Measurements from ENCODE around the gene PRRC2B.
"Not testable (repeated sequence)": the region's sequence is repeated elsewhere in the genome, so short reads cannot be mapped to it uniquely, and the experiment has no call there.

Gene PRRC2B

DNA sequence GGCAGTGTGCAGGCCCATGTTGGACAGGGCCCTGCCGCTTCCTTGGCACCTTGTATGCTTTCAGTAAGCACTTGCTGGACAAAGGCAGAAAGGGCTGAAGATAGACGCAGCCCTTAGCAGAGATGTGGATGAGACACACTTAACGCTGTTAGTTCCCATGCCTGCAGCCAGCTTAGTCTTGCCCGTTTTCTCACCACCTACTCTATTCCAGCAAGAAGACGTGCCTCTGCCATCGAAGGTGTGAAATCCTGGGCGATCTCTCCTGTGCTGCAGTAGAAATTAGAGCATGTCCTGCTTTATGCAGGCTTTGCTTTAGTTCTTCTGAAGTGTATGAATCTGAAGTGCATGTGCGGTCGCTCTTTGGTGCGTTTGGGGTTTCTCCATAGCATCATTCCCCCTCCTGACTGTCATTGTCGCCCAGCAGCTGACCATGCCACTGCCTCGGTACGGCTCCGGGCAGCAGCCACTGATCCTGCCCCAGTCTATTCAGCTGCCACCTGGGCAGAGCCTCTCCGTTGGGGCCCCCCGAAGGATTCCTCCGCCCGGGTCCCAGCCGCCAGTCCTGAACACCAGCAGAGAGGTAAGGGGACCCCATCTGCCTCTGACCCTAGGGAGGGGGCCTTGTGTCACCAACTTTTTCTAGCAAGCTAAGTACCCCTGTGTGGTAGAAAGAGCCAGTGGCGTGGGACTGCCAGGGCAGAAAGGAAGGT is 97.3 kb downstream of the PRRC2B start:
- DNase-seq: no peak

DNA sequence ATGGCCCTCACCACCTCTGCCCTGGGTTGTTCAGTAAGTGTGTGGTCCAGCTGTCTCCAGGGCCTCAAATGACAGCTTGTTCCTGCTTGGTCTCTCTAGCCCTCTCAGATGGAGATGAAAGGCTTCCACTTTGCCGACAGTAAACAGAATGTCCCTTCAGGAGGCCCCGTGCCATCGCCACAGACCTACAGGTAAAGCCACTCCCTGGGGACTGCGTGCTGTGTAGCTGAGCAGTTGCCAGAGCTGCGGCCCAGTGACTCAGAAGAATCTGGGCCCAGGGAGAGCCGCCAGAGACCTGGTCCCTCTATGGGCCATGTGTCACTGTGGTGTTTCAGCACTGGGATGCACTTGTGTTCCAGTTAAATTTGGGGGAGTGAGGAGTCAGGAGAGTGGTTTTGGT is 98.2 kb downstream of the PRRC2B start:
- no peak for DNase-seq

DNA sequence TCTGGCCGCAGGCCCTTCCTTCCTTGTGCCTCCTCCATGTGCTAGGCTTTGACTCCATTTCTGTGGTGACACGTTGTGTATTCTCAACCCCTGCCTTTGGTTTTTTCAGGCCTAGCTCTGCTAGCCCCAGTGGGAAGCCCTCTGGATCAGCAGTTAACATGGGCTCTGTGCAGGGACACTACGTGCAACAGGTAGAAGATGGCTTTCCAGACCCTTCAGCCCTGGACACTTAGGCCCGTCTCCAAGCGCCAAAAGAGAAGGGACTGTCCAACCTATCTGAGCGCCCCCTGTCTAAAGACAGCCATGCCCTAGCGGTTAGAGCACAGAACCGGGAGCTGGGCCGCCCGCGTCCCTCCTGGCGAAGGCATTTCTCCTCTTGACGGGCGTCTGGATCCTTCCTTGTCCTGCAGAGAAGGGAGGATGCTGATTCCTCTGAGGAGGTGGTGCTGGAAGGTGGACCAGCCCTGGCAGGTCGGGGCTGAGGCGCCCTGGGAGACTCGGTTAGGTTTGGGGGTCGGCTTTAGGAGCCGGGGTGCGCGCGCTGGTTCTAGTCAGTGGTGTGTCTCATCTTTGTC is 100.5 kb downstream of the PRRC2B start:
- no peak for DNase-seq

DNA sequence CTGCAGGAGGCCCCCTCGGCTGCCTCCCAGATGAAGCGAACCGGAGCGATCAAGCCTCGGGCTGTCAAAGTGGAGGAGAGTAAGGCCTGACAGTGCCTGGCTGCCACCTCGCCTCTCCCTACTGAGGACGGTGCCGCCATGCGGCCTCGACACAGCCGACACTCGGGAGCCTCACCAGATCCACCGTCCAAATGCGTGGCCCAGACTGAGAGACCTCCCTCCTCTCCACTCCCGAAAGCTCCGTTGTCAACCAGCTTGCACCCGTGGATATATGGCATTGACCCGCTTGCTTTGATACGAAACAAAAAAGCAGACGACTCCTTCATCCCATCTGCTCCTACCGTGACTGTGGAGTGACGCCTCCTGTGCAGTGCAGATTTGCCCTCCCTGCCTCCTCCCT is 101.9 kb downstream of the PRRC2B start:
- no peak for DNase-seq

DNA sequence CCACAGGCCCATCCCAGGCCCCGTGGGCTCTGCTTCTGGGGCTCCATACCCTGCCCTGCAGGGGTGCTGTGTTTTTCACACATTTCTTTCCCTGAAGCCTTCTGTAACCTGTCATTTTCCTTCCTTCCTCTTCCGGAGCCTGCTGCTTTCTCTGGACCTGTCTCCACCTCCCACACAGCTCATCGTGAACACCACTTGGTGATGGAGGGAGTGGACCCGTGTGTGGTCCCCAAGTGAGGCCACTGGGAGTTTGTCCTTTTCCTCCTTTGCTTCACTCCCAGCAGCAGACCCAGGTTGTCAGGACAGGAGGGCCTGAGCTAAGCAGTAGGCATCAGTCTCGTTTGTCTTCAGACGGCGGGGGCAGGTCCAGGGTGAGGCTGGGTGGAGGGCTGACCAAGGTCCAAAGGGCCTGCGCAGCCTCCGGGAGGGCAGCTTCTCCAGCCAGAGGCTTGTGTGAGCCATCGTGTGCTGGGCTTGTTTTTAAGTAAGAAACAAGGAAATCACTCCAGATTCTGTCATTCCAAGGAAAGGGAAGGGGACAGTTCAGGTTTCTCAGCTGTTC is 103.0 kb downstream of the PRRC2B start:
- no peak for DNase-seq

DNA sequence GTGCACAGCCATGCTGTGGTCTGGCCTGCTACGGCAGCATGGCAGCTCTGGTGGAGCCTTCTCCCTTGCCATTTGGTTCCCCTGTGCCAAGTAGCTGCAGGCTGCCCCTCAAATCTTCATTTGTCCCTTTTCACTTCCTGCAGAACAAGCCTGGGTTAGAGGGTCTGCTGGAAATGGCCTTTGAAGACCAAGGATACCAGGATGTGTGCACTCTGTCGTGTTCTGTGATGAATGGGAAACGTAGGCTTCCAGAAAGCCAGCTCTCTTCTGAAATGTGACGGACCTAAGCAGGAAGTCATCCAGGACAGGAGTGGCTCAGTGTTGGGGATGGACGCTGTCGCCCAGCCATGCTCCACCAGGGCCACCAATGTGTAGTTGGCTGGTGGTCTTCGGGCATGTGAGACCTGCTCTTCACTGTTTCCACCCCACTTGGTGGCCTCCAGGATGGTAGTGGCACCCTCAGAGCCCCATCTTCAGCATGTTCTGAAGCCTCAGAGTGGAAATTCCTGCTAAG is 105.4 kb downstream of the PRRC2B start:
- DNase-seq: no peak

DNA sequence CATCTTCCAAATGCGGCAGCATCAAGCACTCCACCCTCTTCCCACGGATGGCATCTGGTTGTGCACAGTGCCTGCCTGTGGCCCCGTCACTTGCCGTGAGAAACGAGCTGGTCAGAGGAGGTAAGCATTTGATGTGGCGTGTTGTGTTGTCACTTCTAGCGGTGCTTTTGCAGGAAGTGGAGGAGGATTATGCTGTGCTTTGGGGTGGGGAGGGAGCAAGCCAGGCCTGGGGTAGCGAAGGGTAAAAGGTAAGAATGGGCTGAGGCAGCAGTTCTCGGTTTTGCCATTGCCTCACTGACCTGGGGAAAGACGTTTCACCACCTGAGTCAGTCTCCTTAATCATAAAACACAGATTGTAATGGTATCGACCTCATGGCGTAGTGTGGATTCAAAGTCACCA is 106.5 kb downstream of the PRRC2B start:
- DNase-seq: no peak

DNA sequence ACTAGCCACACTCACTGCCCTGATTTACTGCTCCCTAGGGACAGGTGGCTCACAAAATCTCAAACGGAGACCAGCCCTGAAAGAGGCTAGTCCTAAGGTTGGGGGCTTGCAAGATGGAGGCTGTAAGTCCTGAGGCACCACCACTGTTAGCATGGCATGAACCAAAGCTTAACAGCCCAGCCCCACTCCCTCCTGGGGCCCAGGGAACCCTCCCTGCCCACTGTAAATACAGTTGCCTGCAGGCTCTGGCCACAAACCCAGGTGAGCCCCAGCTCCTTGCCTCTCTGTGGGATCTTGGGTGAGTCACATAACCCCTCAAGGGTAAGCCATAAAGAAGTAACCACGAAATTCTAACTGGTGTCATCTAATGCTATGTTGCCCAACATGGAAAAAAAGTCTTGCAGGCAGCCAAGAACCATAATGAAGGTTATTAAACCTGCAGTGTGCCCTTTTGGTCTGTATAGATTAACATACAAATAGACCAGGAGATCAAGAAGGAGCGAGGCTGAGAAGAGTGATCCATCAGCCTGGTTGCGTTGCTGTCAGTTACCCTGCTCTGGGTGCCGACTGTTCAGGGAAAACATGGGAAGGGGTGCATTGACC is 107.2 kb downstream of the PRRC2B start:
- DNase-seq: peak in 1 of 3 experiments; percentile 42

DNA sequence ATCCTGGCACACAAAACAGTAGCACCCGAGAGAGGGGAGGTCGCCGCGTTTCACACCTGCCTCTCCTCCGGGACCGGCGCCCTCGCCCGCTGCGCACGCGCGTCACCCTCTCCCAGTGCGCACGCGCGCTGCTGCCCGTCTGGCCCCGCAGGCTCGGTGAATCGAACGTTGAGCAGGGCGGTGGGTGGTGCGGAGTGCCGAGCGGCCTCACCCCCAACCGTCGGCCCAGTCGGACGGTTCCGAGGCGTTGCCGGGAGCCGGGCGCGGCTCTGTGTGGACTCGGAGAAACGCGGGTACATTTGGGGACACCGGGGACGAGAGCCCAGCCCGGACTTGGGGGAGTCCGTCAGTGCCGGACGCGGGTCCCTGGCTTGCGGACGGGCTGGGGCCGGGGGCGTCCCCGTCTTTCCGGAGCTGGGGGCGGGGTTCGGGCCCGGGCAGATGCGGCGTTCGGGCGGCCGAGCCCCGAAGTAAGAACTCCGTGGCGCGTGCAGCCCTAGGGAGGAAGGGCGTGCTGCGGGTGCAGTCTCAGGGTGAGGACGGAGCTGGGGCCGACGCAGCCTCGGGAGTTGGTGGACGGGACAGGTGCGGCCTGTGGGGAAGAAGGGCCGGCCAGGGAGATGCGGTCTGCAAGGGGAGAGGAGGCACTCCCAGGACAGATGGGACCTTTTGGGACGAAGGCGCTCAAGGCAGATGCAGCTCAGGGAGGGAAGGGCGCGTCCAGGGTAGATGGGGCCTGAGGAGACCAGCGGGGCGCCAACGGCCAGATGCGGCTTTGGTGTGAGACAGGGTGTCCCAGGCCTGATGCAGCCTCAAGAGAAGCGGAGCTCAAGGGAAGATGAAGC is 109.1 kb downstream of the PRRC2B start, which contains the start of gene POMT1:
TSS of gene POMT1 (plus strand) at position 138 of the 845 bp plus-strand sequence. CDS start 1,301 bp downstream, outside the sequence.
- DNase-seq: peak; percentile 87 to 97 (median 95)

DNA sequence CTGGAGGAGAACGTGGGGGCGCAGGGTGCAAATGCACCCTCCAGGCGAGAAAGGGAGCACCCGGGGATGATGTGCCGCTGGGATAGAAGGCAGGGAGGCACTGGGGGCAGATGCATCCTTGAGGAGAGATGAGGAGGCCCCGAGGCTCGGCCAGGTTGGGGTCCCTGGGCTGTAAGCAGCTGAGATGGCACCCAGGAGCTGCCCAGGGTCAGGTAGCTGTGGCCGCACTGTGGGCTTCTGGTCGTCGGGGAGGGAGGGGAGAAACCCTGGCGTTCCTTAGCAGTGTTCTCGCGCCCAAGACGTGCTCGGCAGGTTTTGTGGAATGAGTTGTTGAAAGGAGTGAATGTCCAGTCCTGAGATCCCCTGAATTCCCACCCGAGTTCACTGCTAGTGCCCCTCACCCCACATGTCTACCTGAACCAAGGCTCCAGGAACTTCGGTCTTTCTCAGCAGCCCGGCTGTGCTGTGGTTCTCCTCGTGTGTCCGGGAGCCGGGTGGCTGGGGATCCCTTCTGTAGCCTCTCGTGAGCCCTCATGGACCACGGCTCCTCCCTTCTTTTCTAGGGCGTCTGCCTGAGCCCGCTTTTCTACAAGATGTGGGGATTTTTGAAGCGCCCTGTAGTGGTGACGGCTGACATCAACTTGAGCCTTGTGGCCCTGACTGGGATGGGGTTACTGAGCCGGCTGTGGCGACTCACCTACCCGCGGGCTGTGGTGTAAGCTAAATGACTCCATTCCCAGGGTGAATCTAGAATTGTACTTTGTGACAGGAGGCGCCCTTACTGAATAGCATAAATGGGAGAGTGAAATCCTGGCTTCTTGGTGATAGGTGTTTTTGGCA is 110.0 kb downstream of the PRRC2B start:
- no peak for DNase-seq

DNA sequence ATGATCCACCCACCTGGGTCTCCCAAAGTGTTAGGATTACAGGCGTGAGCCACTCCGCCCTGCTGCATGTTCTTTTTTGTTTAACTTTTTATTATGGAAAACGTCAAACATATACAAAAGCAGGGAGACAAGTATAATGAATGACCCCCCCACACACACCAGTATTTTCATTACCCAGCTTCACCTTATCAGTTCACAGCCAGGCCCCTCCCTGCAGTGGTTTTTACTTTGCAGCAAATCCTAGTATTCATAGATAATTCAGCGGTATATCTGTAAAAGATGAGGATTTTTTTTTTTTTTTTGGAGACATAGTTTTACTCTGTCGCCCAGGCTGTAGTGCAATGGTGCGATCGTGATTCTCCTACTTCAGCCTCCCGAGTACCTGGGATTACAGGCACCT is 111.1 kb downstream of the PRRC2B start:
- DNase-seq: no peak

DNA sequence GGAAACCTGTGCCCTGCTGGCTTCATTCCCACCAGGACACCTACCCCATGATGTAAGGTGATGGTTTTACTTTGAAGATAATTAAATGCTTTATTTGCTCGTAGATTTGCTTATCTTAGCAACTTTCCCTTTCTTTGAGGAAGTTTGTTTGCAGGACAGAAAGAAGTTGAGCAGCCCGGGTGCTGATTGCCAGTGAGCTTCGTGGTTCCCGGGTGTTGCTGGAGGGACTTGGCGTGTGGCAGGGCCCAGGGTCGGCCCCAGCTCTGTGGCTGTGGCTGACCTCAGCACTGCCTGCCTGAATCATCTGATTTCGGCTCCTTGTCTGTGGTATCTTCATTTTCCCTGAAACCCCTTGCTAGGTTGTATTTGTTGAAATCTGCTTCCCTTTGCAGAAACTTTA is 117.5 kb downstream of the PRRC2B start:
- DNase-seq: no peak

DNA sequence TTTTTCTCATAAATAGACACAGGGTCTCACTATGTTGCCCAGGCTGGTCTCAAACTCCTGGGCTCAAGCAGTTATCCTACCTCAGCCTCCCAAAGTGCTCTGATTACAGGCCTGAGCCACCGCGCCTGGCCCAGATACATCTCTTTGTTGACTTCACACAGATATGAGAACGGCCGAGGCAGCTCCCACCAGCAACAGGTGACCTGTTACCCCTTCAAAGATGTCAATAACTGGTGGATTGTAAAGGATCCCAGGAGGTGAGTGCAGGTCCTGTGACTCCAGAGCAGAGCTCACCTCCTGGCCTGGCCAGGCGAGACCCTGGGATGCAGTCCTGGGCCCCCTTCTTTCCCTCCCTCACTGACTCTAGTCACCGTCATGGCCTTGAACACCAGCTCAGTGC is 118.0 kb downstream of the PRRC2B start:
- DNase-seq: no peak

DNA sequence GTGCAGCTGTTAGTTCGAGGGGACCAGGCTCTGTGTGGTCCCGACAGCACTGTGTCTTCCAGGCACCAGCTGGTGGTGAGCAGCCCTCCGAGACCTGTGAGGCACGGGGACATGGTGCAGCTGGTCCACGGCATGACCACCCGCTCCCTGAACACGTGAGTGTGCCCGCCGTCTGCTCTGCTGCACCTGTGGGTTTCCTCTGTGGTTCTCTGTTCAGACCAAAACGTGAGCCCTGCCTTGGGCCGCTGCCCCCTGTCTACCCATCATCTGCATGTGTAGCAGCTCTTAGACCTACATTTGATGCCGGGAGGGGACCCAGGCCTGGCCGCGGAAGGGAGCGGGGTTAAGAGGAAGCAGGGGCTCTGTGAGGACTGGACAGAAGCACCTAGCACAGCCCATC is 119.3 kb downstream of the PRRC2B start:
- DNase-seq: no peak

DNA sequence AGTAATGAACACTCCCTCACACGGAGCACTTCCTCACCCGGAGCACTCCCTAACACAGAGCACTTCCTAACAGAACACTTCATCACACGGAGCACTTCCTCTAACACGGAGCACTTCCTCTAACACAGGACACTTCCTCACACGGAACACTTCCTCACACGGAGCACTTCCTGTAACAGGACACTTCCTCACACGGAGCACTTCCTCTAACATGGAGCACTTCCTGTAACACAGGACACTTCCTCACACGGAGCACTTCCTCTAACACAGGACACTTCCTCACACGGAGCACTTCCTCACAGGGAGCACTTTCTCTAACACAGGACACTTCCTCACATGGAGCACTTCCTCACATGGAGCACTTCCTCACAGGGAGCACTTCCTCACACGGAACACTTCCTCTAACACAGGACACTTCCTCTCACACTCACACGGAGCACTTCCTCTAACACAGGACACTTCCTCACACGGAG is 121.7 kb downstream of the PRRC2B start:
- not testable (repeated sequence) for DNase-seq

DNA sequence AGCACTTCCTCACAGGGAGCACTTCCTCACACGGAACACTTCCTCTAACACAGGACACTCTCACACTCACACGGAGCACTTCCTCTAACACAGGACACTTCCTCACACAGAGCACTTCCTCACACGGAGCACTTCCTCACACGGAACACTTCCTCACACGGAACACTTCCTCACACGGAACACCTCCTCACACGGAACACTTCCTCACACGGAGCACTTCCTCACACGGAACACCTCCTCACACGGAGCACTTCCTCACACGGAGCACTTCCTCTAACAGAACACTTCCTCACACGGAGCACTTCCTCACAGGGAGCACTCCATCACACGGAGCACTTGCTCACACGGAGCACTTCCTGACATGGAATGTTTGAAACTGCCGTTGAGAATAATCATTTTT is 122.2 kb downstream of the PRRC2B start:
- DNase-seq: no peak

DNA sequence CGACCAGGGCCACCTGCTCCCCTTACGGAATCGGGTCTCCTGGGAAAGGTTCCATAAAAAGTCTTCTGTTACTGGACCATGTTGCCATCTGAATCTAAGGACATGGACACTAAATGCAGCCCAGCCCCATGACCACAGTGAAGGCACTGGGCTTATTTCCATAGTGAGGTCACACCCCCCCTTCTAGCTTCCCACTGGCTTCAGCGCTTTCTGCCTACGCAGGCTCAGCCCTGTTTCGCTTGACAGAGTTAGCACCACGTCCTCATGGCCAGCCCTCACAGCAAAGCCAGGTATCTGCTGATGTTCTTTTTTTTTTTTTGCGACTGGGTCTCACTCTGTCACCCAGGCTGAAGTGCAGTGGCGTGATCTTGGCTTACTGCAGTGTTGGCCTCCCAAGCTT is 123.0 kb downstream of the PRRC2B start:
- DNase-seq: no peak

DNA sequence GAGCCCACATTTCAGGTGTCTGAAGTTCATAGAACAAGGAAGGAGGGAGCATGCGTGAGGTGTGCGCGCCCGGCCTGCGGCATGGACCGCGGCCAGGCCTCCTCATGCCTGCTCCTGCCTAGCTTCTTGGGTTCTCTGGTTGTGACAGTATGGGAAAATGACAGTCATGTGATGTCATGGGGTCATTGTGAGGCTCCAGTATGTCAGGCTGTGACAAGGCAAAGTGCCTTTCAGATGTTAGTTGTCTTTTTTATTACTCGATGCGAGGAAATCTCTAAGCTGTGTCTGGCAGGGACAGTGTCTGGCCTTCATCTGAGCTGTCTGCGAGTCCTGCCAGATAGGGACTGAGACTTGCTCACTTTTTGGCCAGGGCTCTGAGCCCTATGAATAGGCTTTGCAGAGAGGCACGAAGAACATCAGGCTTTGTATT is 123.9 kb downstream of the PRRC2B start:
- DNase-seq: no peak

DNA sequence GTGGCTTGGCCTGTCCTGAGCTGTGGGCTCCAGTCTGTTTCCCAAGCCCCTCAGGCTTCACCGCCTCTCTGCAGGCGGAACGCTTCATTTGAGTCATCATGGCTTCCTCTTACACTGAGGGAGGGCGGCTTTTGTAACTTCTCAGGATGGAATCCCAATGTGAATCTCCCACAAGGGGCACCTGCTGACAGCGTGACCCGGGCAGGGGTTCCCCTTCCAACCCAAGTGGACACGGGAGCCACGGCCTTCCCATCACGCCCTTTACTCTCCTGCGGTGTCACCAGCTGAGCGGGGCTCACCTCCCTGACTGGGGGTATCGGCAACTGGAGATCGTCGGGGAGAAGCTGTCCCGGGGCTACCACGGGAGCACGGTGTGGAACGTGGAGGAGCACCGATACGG is 124.7 kb downstream of the PRRC2B start:
- no peak for DNase-seq

DNA sequence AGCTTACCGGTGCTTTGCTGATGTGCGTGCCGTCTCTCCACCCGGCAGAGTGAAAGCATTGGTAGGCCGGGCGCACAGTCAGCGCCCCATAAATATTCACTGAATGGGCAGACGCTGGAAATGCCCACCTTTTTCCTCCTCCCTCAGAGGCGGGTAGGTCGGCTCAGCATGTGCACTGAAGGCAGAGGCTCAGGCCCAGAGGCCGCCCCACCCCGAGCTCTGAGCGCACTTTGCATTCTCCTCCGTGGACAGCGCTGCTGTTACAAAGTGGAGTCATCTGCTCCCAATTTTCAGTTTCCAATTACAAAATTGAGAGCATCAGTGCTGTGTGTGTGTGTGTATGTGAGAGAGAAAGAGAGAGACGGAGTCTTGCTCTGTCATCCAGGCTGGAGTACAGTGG is 126.6 kb downstream of the PRRC2B start:
- DNase-seq: no peak

DNA sequence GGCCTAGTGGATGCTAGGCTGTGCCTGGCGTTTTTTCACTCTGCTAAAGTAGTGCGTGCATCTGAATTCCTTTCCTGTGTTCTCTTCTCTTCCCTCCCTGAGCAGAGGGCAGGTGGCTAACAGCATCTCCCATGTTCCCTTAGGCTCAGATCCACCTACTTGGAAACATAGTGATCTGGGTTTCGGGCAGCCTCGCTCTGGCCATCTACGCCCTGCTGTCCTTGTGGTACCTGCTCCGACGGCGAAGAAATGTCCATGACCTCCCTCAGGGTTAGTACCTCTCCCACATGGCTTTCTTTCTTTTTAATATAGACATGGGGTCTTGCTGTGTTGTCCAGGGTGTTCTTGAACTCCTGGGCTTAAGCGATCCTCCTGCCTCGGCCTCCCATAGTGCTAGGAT is 127.3 kb downstream of the PRRC2B start:
- DNase-seq: no peak

DNA sequence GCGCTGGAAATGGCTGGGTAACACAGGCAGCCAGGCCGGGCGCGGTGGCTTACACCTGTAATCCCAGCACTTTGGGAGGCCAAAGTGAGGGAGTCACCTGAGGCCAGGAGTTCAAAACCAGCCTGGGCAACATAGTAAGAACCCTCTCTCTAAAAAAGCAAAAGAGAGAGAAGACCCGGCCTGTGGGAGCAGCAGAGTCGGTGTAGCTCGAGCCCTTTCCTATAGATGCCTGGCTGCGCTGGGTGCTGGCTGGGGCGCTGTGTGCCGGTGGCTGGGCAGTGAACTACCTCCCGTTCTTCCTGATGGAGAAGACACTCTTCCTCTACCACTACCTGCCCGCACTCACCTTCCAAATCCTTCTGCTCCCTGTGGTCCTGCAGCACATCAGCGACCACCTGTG is 127.9 kb downstream of the PRRC2B start:
- no peak for DNase-seq
